Measurements from ENCODE around the gene ZNF394. TPM values are rescaled to one million over a fixed set of nuclear protein-coding genes. Genes with fewer than 3 reads are reported as not detected.
A peak's percentile ranks its signal among the peaks of the same experiment; 100 is the strongest.

ZNF394 gene
- total RNA-seq, 4 donors from 2014 or later, result 22.5 to 41.2 (median 23.1) TPM

- Histone ChIP-seq H3K27ac (no peak overlapping the region), H3K4me3 (no peak overlapping the region), H3K27me3 (no peaks in the 10 kb centered on the region), H3K36me3 (peaks cover 22 to 78% (median 23%) of the 10 kb centered on the region in 3 donors), H3K4me1 (peaks cover 10 to 61% (median 21%) of the 10 kb centered on the region in 3 donors), H3K9me3 (no peaks in the 10 kb centered on the region)
- DNase-seq, result no peak
- TF ChIP-seq CTCF (IDR thresholded peaks at IDR 0.05) (no peak), POLR2A (IDR thresholded peaks at IDR 0.05) (no peak)
- 82 to 100% methylated on average over 2 of the region's 2 CpGs for WGBS, 2 donors
- intact Hi-C loops (cut with DNase I), result no loop called here
These were observed 38.9 kb downstream of the ZNF394 start for GRCh38 chr7:99461221-99461620.

GRCh38 chr7:99460651-99461050, 39.4 kb downstream of the ZNF394 start:
- 67 to 68% methylated on average over 10 to 11 of the region's 11 CpGs for WGBS, 2 donors
- peaks cover 22 to 84% (median 23%) of the 10 kb centered on the region in 3 donors for H3K36me3 ChIP-seq
- no peak overlapping the region for H3K27ac ChIP-seq

GRCh38 chr7:99459087-99459486, 41.0 kb downstream of the ZNF394 start:
- Histone ChIP-seq H3K27me3 (no peaks in the 10 kb centered on the region), H3K4me1 (peaks cover 0 to 44% (median 10%) of the 10 kb centered on the region in 3 donors), H3K9me3 (no peaks in the 10 kb centered on the region), H3K27ac (no peak overlapping the region), H3K36me3 (peaks cover 22 to 94% (median 26%) of the 10 kb centered on the region in 3 donors), H3K4me3 (no peak overlapping the region)
- TF ChIP-seq CTCF (IDR thresholded peaks at IDR 0.05) (peak in 3 of 6 experiments; percentile 3 to 42 (median 17)), POLR2A (IDR thresholded peaks at IDR 0.05) (no peak)
- no peak for DNase-seq
- intact Hi-C loops (cut with DNase I), result no loop called here
- WGBS, 2 donors, result 82 to 83% methylated on average over 6 to 8 of the region's 8 CpGs

More at GRCh38 chr7:99460651-99461050, 39.4 kb downstream of the ZNF394 start:
- Histone ChIP-seq H3K9me3 (no peaks in the 10 kb centered on the region), H3K27me3 (no peaks in the 10 kb centered on the region), H3K4me3 (no peak overlapping the region), H3K4me1 (peaks cover 10 to 60% (median 21%) of the 10 kb centered on the region in 3 donors)
- no peak for DNase-seq
- intact Hi-C loops (cut with DNase I), result no loop called here
- TF ChIP-seq CTCF (IDR thresholded peaks at IDR 0.05) (no peak), POLR2A (IDR thresholded peaks at IDR 0.05) (no peak)

GRCh38 chr7:99457650-99458493, 42.2 kb downstream of the ZNF394 start:
- WGBS, 2 donors, result 72 to 78% methylated on average over 10 to 15 of the region's 26 CpGs
- H3K4me3 ChIP-seq, result no peak overlapping the region
- intact Hi-C loops (cut with DNase I), result no loop called here
- H3K4me1 ChIP-seq, result peaks cover 0 to 41% (median 6%) of the 10 kb centered on the region in 3 donors
- DNase-seq, result no peak
- peaks cover 22 to 94% (median 34%) of the 10 kb centered on the region in 3 donors for H3K36me3 ChIP-seq
- TF ChIP-seq CTCF (IDR thresholded peaks at IDR 0.05), result no peak
- no peak for TF ChIP-seq POLR2A (IDR thresholded peaks at IDR 0.05)
- no peak overlapping the region for H3K27ac ChIP-seq
- H3K9me3 ChIP-seq, result no peaks in the 10 kb centered on the region
- H3K27me3 ChIP-seq, result no peaks in the 10 kb centered on the region

GRCh38 chr7:99457050-99457649, 42.9 kb downstream of the ZNF394 start:
- Histone ChIP-seq H3K4me3 (no peak overlapping the region), H3K27me3 (no peaks in the 10 kb centered on the region), H3K9me3 (no peaks in the 10 kb centered on the region), H3K4me1 (peaks cover 0 to 41% (median 6%) of the 10 kb centered on the region in 3 donors), H3K27ac (no peak overlapping the region), H3K36me3 (peaks cover 18 to 95% (median 41%) of the 10 kb centered on the region in 3 donors)
- intact Hi-C loops (cut with DNase I), result no loop called here
- WGBS, 2 donors, result 68 to 83% methylated on average over 5 of the region's 6 CpGs
- TF ChIP-seq CTCF (IDR thresholded peaks at IDR 0.05), result no peak
- no peak for TF ChIP-seq POLR2A (IDR thresholded peaks at IDR 0.05)
- no peak for DNase-seq
